H1 (cell line): ENCODE results near the gene MACROD2.

Source experiments
- CEBPB ChIP-seq: IDR thresholded peaks from 2 replicates; pipeline ENCODE4 v1.6.1; 2012; ENCODE audit warnings: low read depth, low read length
- EP300 ChIP-seq, 2 experiments: IDR thresholded peaks; 1 replicate in 1 of 2; 2 replicates in 1 of 2; pipeline ENCODE4 v1.6.1; 2011 to 2012; ENCODE audit warnings: low read depth in 2 of 2, low read length in 2 of 2, mild to moderate bottlenecking in 2 of 2, borderline replicate concordance in 1 of 2, inconsistent platforms in 1 of 2, moderate library complexity in 1 of 2
- GABPA ChIP-seq: IDR thresholded peaks from 2 replicates; pipeline ENCODE4 v1.6.1; 2011; ENCODE audit warnings: mild to moderate bottlenecking, low read length, moderate library complexity, borderline replicate concordance; ENCODE audit not compliant: insufficient read depth
- MAX ChIP-seq: IDR thresholded peaks from 2 replicates; pipeline ENCODE4 v1.6.1; 2012; ENCODE audit warnings: inconsistent platforms
- POLR2A ChIP-seq, 2 experiments: IDR thresholded peaks; 1 replicate in 1 of 2; 2 replicates in 1 of 2; pipeline ENCODE4 v1.6.1; 2011; ENCODE audit warnings: low read depth in 2 of 2, low read length in 2 of 2, mild to moderate bottlenecking in 2 of 2; ENCODE audit errors: control extremely low read depth in 1 of 2

GRCh38 chr20:14062786-14063185 is 67.5 kb downstream of the MACROD2 start:
- TF ChIP-seq GABPA (no peak), EP300 (IDR thresholded peaks at IDR 0.05; ENCODE audit: borderline replicate concordance in 1 of 2, low read depth in 2 of 2, low read length in 2 of 2) (no peak), CEBPB (no peak), POLR2A (IDR thresholded peaks at IDR 0.05; ENCODE audit: control extremely low read depth in 1 of 2, low read depth in 2 of 2, low read length in 2 of 2) (no peak), MAX (no peak)
